Neuron (in vitro differentiated cells): Measurements from ENCODE around the gene PLXNA4.

Source experiments
- H2AFZ ChIP-seq: one replicate; pipeline ENCODE4 v1.6.1; 2013; ENCODE audit warnings: low read depth, mild to moderate bottlenecking, inconsistent platforms, low read length, moderate library complexity
- H3K27me3 ChIP-seq: one replicate; pipeline ENCODE4 v1.6.1; 2013; ENCODE audit warnings: low read length; ENCODE audit not compliant: insufficient read depth
- H3K36me3 ChIP-seq: one replicate; pipeline ENCODE4 v1.6.1; 2013; ENCODE audit warnings: low read length; ENCODE audit not compliant: insufficient read depth
- H3K4me1 ChIP-seq: one replicate; pipeline ENCODE4 v1.6.1; 2013; ENCODE audit warnings: low read length; ENCODE audit not compliant: insufficient read depth
- H3K4me3 ChIP-seq: 2 replicates; pipeline ENCODE4 v1.5.1; 2013; ENCODE audit warnings: mild to moderate bottlenecking, low read length, moderate library complexity
- H3K9me3 ChIP-seq: one replicate; pipeline ENCODE4 v1.6.1; 2013; ENCODE audit warnings: low read length

PLXNA4 gene

GRCh38 chr7:132352800-132353199, 223.5 kb downstream of the PLXNA4 start:
- Histone ChIP-seq H3K27me3 (no peaks in the 10 kb centered on the region), H3K4me3 (no peak overlapping the region), H2AFZ (no peak overlapping the region), H3K4me1 (no peaks in the 10 kb centered on the region), H3K9me3 (no peaks in the 10 kb centered on the region), H3K36me3 (no peaks in the 10 kb centered on the region)

GRCh38 chr7:132351954-132352499, 224.2 kb downstream of the PLXNA4 start:
- H3K27me3 ChIP-seq = no peaks in the 10 kb centered on the region
- no peaks in the 10 kb centered on the region for H3K9me3 ChIP-seq
- H3K36me3 ChIP-seq = no peaks in the 10 kb centered on the region
- no peak overlapping the region for H2AFZ ChIP-seq
- H3K4me1 ChIP-seq = no peaks in the 10 kb centered on the region
- H3K4me3 ChIP-seq = no peak overlapping the region

- H3K4me1 ChIP-seq = no peaks in the 10 kb centered on the region
- no peaks in the 10 kb centered on the region for H3K9me3 ChIP-seq
- no peaks in the 10 kb centered on the region for H3K27me3 ChIP-seq
- H3K36me3 ChIP-seq = no peaks in the 10 kb centered on the region
- no peak overlapping the region for H2AFZ ChIP-seq
- H3K4me3 ChIP-seq = no peak overlapping the region
Measured at GRCh38 chr7:132350741-132351140, 225.5 kb downstream of the PLXNA4 start.

- Histone ChIP-seq H3K27me3 (no peaks in the 10 kb centered on the region), H3K4me1 (no peaks in the 10 kb centered on the region), H3K4me3 (no peak overlapping the region), H3K36me3 (no peaks in the 10 kb centered on the region), H2AFZ (no peak overlapping the region), H3K9me3 (no peaks in the 10 kb centered on the region)
Measured at GRCh38 chr7:132349075-132349474, 227.2 kb downstream of the PLXNA4 start.

DNA sequence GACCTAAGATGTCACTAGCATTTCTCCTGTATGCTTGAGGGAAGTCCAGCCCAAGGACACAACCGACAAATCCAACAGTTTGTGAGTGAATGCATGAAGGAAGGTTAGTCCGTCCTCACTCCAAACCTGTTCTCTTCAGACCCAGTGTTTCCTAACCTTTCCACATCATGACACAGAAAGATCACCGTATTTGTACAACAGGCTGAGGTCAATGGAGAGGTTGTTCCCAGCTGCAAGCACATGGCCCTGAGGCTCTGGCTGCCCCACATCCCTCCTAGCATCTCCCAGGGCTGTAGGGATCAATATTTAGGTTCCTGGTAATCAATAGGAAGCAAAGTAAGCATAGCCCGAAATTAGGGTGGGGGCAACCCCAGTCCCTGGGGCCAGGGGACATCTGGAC, 227.9 kb downstream of the PLXNA4 start:
- Histone ChIP-seq H2AFZ (no peak overlapping the region), H3K9me3 (no peaks in the 10 kb centered on the region), H3K4me1 (no peaks in the 10 kb centered on the region), H3K36me3 (no peaks in the 10 kb centered on the region), H3K4me3 (no peak overlapping the region), H3K27me3 (no peaks in the 10 kb centered on the region)

DNA sequence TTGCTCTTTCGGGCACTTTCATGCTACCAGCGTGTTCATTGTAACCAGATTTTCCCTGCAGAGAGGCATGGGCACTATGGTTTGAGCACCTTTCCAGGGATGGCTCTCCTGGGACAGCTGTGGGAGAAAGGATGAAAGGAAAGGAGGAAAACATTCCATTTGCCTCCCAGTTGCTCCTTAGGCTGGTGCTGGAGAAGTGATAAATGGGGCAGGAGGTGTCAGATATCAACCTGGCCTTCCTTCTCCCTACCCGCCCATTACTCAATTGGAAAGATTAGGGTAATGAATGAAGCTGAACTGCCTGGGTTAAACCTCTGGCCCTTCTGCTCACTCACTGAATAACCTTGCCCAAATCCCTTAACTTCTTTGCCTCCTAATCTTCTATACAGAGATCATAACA, 228.4 kb downstream of the PLXNA4 start:
- Histone ChIP-seq H3K4me1 (no peaks in the 10 kb centered on the region), H3K9me3 (no peaks in the 10 kb centered on the region), H3K27me3 (no peaks in the 10 kb centered on the region), H3K36me3 (no peaks in the 10 kb centered on the region), H2AFZ (no peak overlapping the region), H3K4me3 (no peak overlapping the region)

DNA sequence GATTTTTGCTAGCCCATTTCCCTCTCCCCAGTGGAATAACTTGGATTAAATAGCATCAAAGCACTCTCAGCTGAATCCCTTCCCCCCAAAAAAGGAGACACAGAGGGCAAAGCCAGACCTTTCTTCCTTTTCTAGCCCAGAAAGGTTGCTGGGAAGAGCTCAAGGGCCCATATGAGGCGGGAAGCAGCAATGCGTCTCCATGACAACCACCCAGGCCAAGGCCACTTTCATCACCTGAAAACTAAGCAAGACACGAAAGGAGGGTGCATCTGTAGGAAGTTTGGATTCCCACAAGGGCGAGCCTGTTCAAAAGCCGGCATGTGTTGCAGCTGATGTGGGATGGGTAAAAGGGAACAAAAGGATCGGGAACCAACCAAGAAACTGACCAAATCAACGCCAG, 229.1 kb downstream of the PLXNA4 start:
- Histone ChIP-seq H3K27me3 (no peaks in the 10 kb centered on the region), H3K36me3 (no peaks in the 10 kb centered on the region), H2AFZ (no peak overlapping the region), H3K4me3 (no peak overlapping the region), H3K4me1 (no peaks in the 10 kb centered on the region), H3K9me3 (no peaks in the 10 kb centered on the region)

- Histone ChIP-seq H3K4me3 (no peak overlapping the region), H3K36me3 (no peaks in the 10 kb centered on the region), H2AFZ (no peak overlapping the region), H3K4me1 (no peaks in the 10 kb centered on the region), H3K9me3 (no peaks in the 10 kb centered on the region), H3K27me3 (no peaks in the 10 kb centered on the region)
Measured at GRCh38 chr7:132345543-132346129, 230.6 kb downstream of the PLXNA4 start.

- Histone ChIP-seq H3K9me3 (no peaks in the 10 kb centered on the region), H3K4me1 (no peaks in the 10 kb centered on the region), H2AFZ (no peak overlapping the region), H3K36me3 (no peaks in the 10 kb centered on the region), H3K4me3 (no peak overlapping the region), H3K27me3 (no peaks in the 10 kb centered on the region)
Measured at GRCh38 chr7:132345030-132345429, 231.2 kb downstream of the PLXNA4 start.

DNA sequence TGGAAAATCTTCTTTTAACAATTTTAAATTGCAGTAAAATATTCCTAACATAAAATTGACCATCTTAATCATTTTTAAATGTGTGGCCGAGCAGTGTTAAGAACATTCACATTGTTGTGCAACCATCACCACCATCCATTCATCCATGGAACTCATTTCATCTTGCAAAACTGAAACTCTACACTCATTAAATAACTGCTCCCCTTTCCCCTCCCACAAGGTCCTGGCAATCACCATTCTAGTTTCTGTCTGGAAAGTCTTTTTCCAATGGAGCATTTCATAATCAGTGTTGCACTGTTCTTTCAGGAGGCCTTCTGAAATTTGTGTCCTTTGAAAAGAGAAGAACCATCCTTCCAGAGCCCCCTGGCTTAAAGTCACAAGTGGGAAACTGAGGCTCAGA, 233.1 kb downstream of the PLXNA4 start:
- no peaks in the 10 kb centered on the region for H3K4me1 ChIP-seq
- H3K9me3 ChIP-seq = no peaks in the 10 kb centered on the region
- H3K36me3 ChIP-seq = no peaks in the 10 kb centered on the region
- H3K4me3 ChIP-seq = no peak overlapping the region
- no peaks in the 10 kb centered on the region for H3K27me3 ChIP-seq
- H2AFZ ChIP-seq = no peak overlapping the region

GRCh38 chr7:132337450-132338080, 238.7 kb downstream of the PLXNA4 start:
- no peaks in the 10 kb centered on the region for H3K9me3 ChIP-seq
- no peaks in the 10 kb centered on the region for H3K4me1 ChIP-seq
- H3K27me3 ChIP-seq = no peaks in the 10 kb centered on the region
- no peak overlapping the region for H3K4me3 ChIP-seq
- H3K36me3 ChIP-seq = no peaks in the 10 kb centered on the region
- H2AFZ ChIP-seq = no peak overlapping the region

DNA sequence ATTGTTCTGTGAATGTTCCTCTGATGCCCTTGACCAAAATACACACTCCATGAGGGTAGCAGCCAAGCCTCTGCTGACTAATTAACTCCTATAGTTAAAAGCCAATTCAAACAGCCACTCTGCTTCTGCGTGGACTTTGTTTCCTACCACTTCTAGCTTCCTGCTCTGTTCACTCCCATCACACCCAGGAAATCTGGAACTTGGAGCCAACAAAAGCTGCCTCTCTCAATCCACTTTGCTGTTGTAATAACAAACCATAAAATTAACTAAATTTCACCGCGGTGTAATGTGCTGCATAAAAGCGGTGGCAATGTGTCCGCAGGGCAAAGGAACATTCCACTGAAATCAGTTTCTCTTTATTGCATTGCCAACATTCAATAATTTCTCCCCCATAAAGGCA, 239.5 kb downstream of the PLXNA4 start:
- Histone ChIP-seq H3K36me3 (no peaks in the 10 kb centered on the region), H3K4me1 (no peaks in the 10 kb centered on the region), H3K4me3 (no peak overlapping the region), H3K27me3 (no peaks in the 10 kb centered on the region), H2AFZ (no peak overlapping the region), H3K9me3 (no peaks in the 10 kb centered on the region)

GRCh38 chr7:132333301-132333700, 243.0 kb downstream of the PLXNA4 start:
- H3K4me3 ChIP-seq = no peak overlapping the region
- no peak overlapping the region for H2AFZ ChIP-seq
- no peaks in the 10 kb centered on the region for H3K9me3 ChIP-seq
- H3K27me3 ChIP-seq = peaks cover 5% of the 10 kb centered on the region
- no peaks in the 10 kb centered on the region for H3K4me1 ChIP-seq
- no peaks in the 10 kb centered on the region for H3K36me3 ChIP-seq

- H3K4me3 ChIP-seq = no peak overlapping the region
- H3K9me3 ChIP-seq = no peaks in the 10 kb centered on the region
- no peaks in the 10 kb centered on the region for H3K36me3 ChIP-seq
- peaks cover 7% of the 10 kb centered on the region for H3K27me3 ChIP-seq
- no peaks in the 10 kb centered on the region for H3K4me1 ChIP-seq
- H2AFZ ChIP-seq = no peak overlapping the region
Measured at GRCh38 chr7:132328760-132329159, 247.5 kb downstream of the PLXNA4 start.
